PC-9 (cell line): ENCODE data around the gene PPP2R3B. TPM values are rescaled to one million over a fixed set of nuclear protein-coding genes. Genes with fewer than 3 reads are reported as not detected.

Source experiments
- BruUV-seq: library from RNA; stranded (reverse); fragments of 400-500 nt; replicated peaks from 2 replicates; lab custom pipeline; 2021; lab: Mats Ljungman, UMichigan
- CTCF ChIA-PET: fragments of 300-600 bp; sonication (Branson Sonifier 250); formaldehyde crosslinking; loops from one replicate; lab custom pipeline; 2022; ENCODE audit warnings: antibody characterized with exemption; lab: Charles Lee
- POLR2A ChIA-PET: fragments of 300-600 bp; sonication (Branson Sonifier 250); formaldehyde crosslinking; loops from one replicate; lab custom pipeline; 2022; ENCODE audit warnings: antibody characterized with exemption; ENCODE audit not compliant: unreplicated experiment; lab: Charles Lee
- DNase-seq, 2 experiments: peaks; one replicate each; pipeline versions ENCODE4 v3.0.0 to v3.0.0-alpha.2; 2015 to 2022; ENCODE audit warnings: mixed read lengths in 1 of 2
- H2AFZ ChIP-seq: fragments of 200-600 bp; sonication (generic); 2 replicates; pipeline ENCODE4 v1.8.1; 2017; ENCODE audit warnings: antibody characterized with exemption
- H3F3A ChIP-seq: fragments of 200-600 bp; sonication (generic); 2 replicates; pipeline ENCODE4 v1.8.1; 2017; ENCODE audit warnings: antibody characterized with exemption, mild to moderate bottlenecking, low read depth; ENCODE audit not compliant: insufficient read depth
- H3K27ac ChIP-seq: fragments of 200-600 bp; sonication (generic); 2 replicates; pipeline ENCODE4 v1.6.1; 2016; ENCODE audit warnings: mixed run types
- H3K27me3 ChIP-seq: fragments of 200-600 bp; sonication (generic); 2 replicates; pipeline ENCODE4 v1.6.1; 2016; ENCODE audit warnings: low read depth, mixed run types; ENCODE audit not compliant: insufficient read depth
- H3K36me3 ChIP-seq: fragments of 200-600 bp; sonication (generic); 2 replicates; pipeline ENCODE4 v1.6.1; 2016; ENCODE audit warnings: low read depth, mixed run types
- H3K4me1 ChIP-seq: fragments of 200-600 bp; sonication (generic); replicated peaks from 2 replicates; pipeline ENCODE4 v1.6.1; 2016; ENCODE audit warnings: mixed run types; ENCODE audit not compliant: insufficient read depth
- H3K4me2 ChIP-seq: fragments of 200-600 bp; sonication (generic); 2 replicates; pipeline ENCODE4 v1.6.1; 2017; ENCODE audit warnings: mixed run types
- H3K4me3 ChIP-seq: fragments of 200-600 bp; sonication (generic); 2 replicates; pipeline ENCODE4 v1.6.1; 2016; ENCODE audit warnings: mixed run types
- H3K79me2 ChIP-seq: fragments of 200-600 bp; sonication (generic); 2 replicates; pipeline ENCODE4 v1.6.1; 2017; ENCODE audit warnings: low read depth, mixed run types
- H3K9me2 ChIP-seq: fragments of 200-600 bp; sonication (generic); 2 replicates; pipeline ENCODE4 v1.8.1; 2017; ENCODE audit warnings: mild to moderate bottlenecking; ENCODE audit not compliant: insufficient read depth
- H3K9me3 ChIP-seq: fragments of 200-600 bp; sonication (generic); 2 replicates; pipeline ENCODE4 v1.8.1; 2016; ENCODE audit warnings: low read depth; ENCODE audit not compliant: insufficient read depth
- H4K20me1 ChIP-seq: fragments of 200-600 bp; sonication (generic); 2 replicates; pipeline ENCODE4 v1.8.1; 2017; ENCODE audit not compliant: insufficient read depth
- CTCF ChIP-seq: fragments of 200-600 bp; sonication (generic); conservative IDR thresholded peaks from 2 replicates; pipeline ENCODE4 v1.6.1; 2017; ENCODE audit warnings: mixed run types, antibody characterized with exemption, mild to moderate bottlenecking, moderate library complexity
- EZH2 ChIP-seq: fragments of 200-600 bp; sonication (generic); IDR thresholded peaks from 2 replicates; pipeline ENCODE4 v1.8.0; 2017; ENCODE audit warnings: antibody characterized with exemption, low read depth
- intact Hi-C: fragments of 100-400 bp; cut with micrococcal nuclease; formaldehyde crosslinking; loops from one replicate; pipeline ENCODE4 v1.10.0; 2022; ENCODE audit not compliant: unreplicated experiment
- total RNA-seq: library from RNA; stranded (reverse); gene quantifications from 2 replicates; pipeline ENCODE4 v1.2.3, GENCODE V29; 2021

The PPP2R3B gene
- total RNA-seq, 1 experiment from 2014 or later: 32.5 TPM

- Histone ChIP-seq H3K79me2 (peaks cover 10% of the 10 kb centered on the region; the same call in 1 of the 2 replicates), H3K9me2 (no peaks in the 10 kb centered on the region), H3K4me3 (no peak overlapping the region), H3K27ac (no peak overlapping the region), H3K27me3 (no peaks in the 10 kb centered on the region), H3K4me2 (no peak overlapping the region), H2AFZ (no peak overlapping the region), H4K20me1 (no peaks in the 10 kb centered on the region), H3K9me3 (no peaks in the 10 kb centered on the region), H3K4me1 (no peaks in the 10 kb centered on the region), H3K36me3 (no peaks in the 10 kb centered on the region), H3F3A (no peaks in the 10 kb centered on the region)
- ChIA-PET CTCF (no interaction called here), POLR2A (no interaction called here)
- DNase-seq: no peak
- no TSS peak for BruUV-seq
- TF ChIP-seq EZH2 (no peak), CTCF (no peak)
- intact Hi-C loops: no loop called here
These were observed 73.2 kb downstream of the PPP2R3B start for GRCh38 chrX:313546-313945.

- CTCF ChIA-PET: no interaction called here
- H3K4me1 ChIP-seq: no peaks in the 10 kb centered on the region
- no peaks in the 10 kb centered on the region for H3K9me3 ChIP-seq
- no peak overlapping the region for H3K4me3 ChIP-seq
- no peak overlapping the region for H3K4me2 ChIP-seq
- H3K36me3 ChIP-seq: no peaks in the 10 kb centered on the region
- H3F3A ChIP-seq: no peaks in the 10 kb centered on the region
- no peak overlapping the region for H2AFZ ChIP-seq
- no TSS peak for BruUV-seq
- no peaks in the 10 kb centered on the region for H3K27me3 ChIP-seq
- TF ChIP-seq EZH2 (no peak), CTCF (no peak)
- H3K27ac ChIP-seq: no peak overlapping the region
- no peak for DNase-seq
- POLR2A ChIA-PET: no interaction called here
- intact Hi-C loops: no loop called here
- peaks cover 10% of the 10 kb centered on the region; the same call in 1 of the 2 replicates for H3K79me2 ChIP-seq
- no peaks in the 10 kb centered on the region for H3K9me2 ChIP-seq
- no peaks in the 10 kb centered on the region for H4K20me1 ChIP-seq
These were observed 73.9 kb downstream of the PPP2R3B start for GRCh38 chrX:312621-313331.

- POLR2A ChIA-PET: no interaction called here
- BruUV-seq: no TSS peak
- H3K27ac ChIP-seq: no peak overlapping the region
- intact Hi-C loops: no loop called here
- H3K9me2 ChIP-seq: no peaks in the 10 kb centered on the region
- CTCF ChIA-PET: no interaction called here
- no peak overlapping the region for H3K4me3 ChIP-seq
- 0 out of 2 replicates have a peak, but pooled peaks cover 2% of the 10 kb centered on the region for H3K79me2 ChIP-seq
- H3K36me3 ChIP-seq: no peaks in the 10 kb centered on the region
- no peak overlapping the region for H2AFZ ChIP-seq
- no peak for TF ChIP-seq EZH2
- TF ChIP-seq CTCF: no peak
- H3K4me2 ChIP-seq: no peak overlapping the region
- no peaks in the 10 kb centered on the region for H4K20me1 ChIP-seq
- no peak for DNase-seq
- no peaks in the 10 kb centered on the region for H3K9me3 ChIP-seq
- H3F3A ChIP-seq: no peaks in the 10 kb centered on the region
- H3K27me3 ChIP-seq: no peaks in the 10 kb centered on the region
- no peaks in the 10 kb centered on the region for H3K4me1 ChIP-seq
These were observed 75.3 kb downstream of the PPP2R3B start for GRCh38 chrX:311156-312129.
